Right lobe of liver (tissue), 4 donors: ENCODE results near the gene ZNF652.

Experiments used
- POLR2A ChIP-seq: fragments of 450-650 bp; IDR thresholded peaks from one replicate; pipeline ENCODE4 v1.6.1; 2017; ENCODE audit warnings: antibody characterized with exemption, mild to moderate bottlenecking
- TF ChIP-seq, protein P1 (sequence below), 4 donors: fragments of 200-600 bp in 3 of 4; fragments of 450-650 bp in 1 of 4; IDR thresholded peaks; one replicate each; pipeline versions ENCODE4 v1.5.1 to v1.8.0; 2016 to 2022; ENCODE audit warnings: antibody characterized with exemption in 4 of 4, mild to moderate bottlenecking in 2 of 4
- donor health status: DM: no; HTN: no; CAD: no.
- donor health status: DM: no; HTN: no; CAD: no.
- donor health status: DM: no; HTN: yes; CAD: no.

DNA sequence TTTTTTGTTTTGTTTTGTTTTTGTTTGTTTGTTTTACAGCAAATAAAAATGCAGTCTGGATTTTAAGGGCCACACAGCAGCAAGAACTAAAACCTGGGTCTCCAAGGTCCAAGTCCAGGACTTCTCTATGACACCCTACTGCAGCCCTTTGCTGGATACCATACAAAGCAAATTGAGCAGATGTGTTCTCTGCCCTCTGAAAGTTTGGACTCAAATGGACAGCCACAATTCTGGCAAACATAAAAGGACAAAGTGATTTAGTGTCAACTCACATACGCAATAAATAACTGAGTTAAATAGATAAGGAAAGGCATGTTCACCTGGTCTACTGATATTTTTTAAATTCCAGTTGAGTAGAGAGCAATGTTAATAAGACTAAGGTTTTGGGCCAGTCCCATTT, 7.7 kb upstream of the ZNF652 start:
- no peak for TF ChIP-seq POLR2A
- TF ChIP-seq, protein P1, sequence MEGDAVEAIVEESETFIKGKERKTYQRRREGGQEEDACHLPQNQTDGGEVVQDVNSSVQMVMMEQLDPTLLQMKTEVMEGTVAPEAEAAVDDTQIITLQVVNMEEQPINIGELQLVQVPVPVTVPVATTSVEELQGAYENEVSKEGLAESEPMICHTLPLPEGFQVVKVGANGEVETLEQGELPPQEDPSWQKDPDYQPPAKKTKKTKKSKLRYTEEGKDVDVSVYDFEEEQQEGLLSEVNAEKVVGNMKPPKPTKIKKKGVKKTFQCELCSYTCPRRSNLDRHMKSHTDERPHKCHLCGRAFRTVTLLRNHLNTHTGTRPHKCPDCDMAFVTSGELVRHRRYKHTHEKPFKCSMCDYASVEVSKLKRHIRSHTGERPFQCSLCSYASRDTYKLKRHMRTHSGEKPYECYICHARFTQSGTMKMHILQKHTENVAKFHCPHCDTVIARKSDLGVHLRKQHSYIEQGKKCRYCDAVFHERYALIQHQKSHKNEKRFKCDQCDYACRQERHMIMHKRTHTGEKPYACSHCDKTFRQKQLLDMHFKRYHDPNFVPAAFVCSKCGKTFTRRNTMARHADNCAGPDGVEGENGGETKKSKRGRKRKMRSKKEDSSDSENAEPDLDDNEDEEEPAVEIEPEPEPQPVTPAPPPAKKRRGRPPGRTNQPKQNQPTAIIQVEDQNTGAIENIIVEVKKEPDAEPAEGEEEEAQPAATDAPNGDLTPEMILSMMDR (IDR thresholded peaks at IDR 0.05), result no peak
